ENCODE data around the gene SOCS2.

The SOCS2 gene

DNA sequence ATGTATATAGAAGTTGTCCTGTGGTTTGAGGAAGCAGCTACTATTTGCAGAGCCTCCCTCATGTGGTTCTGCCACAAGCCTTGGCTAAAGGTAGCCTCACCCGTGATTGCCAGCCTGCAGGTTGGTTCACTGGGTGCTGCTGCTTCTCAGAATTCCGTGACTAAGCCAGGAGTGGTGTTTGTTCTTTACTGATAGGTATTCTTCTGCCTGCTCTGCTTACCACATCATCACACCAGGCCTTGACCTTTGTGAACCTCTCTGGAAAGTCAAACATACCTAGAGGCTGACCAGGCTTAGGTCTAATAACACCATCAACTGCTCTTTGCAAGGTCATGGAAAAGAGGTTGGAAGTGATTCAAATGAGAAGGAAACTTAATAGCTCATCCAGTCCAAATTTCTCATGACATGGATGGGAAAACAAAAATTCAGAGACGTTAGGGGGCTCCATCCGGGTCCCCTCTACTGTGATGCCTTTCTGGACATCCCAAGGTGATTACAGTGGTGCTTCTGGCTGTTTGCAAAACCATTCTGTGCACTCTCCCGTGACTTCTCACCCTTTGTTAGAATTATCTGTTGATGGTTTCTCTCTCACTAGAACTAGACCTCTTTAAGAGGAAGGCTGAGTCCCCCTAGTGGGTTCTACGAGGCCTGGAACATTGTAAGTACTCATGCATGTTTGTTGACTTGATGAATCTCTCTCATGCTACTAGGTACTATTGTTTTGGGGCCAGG is 8.5 kb upstream of the SOCS2 start:
- Histone ChIP-seq H3K27me3 (replicated peaks; ENCODE audit: control insufficient read depth, insufficient read depth, low read length) (no peaks in the 10 kb centered on the region; the same call in 1 of the 2 replicates), H3K4me3 (replicated peaks; ENCODE audit: low read depth, low read length) (no peak overlapping the region), H3K36me3 (ENCODE audit: control insufficient read depth, insufficient read depth, low read length) (no peaks in the 10 kb centered on the region)
- TF ChIP-seq, protein P1, sequence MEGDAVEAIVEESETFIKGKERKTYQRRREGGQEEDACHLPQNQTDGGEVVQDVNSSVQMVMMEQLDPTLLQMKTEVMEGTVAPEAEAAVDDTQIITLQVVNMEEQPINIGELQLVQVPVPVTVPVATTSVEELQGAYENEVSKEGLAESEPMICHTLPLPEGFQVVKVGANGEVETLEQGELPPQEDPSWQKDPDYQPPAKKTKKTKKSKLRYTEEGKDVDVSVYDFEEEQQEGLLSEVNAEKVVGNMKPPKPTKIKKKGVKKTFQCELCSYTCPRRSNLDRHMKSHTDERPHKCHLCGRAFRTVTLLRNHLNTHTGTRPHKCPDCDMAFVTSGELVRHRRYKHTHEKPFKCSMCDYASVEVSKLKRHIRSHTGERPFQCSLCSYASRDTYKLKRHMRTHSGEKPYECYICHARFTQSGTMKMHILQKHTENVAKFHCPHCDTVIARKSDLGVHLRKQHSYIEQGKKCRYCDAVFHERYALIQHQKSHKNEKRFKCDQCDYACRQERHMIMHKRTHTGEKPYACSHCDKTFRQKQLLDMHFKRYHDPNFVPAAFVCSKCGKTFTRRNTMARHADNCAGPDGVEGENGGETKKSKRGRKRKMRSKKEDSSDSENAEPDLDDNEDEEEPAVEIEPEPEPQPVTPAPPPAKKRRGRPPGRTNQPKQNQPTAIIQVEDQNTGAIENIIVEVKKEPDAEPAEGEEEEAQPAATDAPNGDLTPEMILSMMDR (IDR thresholded peaks at IDR 0.05; ENCODE audit: insufficient read depth, low read length, poor library complexity, severe bottlenecking): peak; percentile 52
- DNase-seq (ENCODE audit: extremely low read depth, insufficient read length): no peak

DNA sequence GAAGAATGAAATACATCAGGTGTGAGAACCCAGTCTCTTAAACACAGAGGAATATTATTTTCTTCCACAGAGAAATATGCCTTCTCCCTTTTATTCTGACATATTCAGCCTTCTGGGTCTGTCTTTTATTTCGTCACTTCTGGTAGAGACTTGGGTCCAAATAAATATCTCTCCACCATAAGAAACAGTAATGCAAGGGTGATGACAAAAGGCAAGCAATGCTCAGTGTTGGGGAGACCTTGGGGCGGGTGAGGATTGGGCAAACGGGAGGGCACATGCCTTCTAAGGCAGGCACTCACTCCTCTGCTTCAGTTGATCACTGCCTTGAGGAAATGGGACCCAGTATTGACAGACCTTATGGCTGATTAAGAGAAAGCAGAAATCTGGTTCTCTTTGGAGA is 6.7 kb upstream of the SOCS2 start:
- DNase-seq (ENCODE audit: extremely low read depth, insufficient read length): no peak
- Histone ChIP-seq H3K4me3 (replicated peaks; ENCODE audit: low read depth, low read length) (no peak overlapping the region), H3K36me3 (ENCODE audit: control insufficient read depth, insufficient read depth, low read length) (no peaks in the 10 kb centered on the region), H3K27me3 (replicated peaks; ENCODE audit: control insufficient read depth, insufficient read depth, low read length) (no peaks in the 10 kb centered on the region; the same call in 1 of the 2 replicates)
- TF ChIP-seq, protein P1 (IDR thresholded peaks at IDR 0.05; ENCODE audit: insufficient read depth, low read length, poor library complexity, severe bottlenecking): no peak

DNA sequence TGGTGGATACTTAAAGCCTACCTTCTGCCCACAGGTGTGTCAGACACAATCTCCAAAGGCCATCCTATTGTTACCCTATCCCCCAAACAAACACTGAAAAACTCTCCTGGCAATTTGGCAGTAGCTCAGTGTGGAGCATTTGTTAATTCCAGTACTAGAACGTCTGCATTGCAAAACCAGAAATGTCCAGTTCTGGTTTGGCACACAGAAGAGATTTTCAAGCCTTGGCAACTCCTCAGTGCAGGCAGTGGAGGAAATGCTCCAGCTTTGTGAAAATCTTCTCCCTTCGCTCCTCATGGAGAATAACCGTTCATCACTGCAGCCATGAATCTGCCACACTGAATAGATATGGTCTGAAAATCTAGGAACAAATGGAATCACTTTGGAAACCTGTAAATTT is 5.3 kb upstream of the SOCS2 start:
- no peak for DNase-seq (ENCODE audit: extremely low read depth, insufficient read length)
- H3K36me3 ChIP-seq (ENCODE audit: control insufficient read depth, insufficient read depth, low read length): no peaks in the 10 kb centered on the region
- TF ChIP-seq, protein P1 (IDR thresholded peaks at IDR 0.05; ENCODE audit: insufficient read depth, low read length, poor library complexity, severe bottlenecking): no peak
- no peak overlapping the region for H3K4me3 ChIP-seq (replicated peaks; ENCODE audit: low read depth, low read length)
- peaks cover under 1% of the 10 kb centered on the region for H3K27me3 ChIP-seq (replicated peaks; ENCODE audit: control insufficient read depth, insufficient read depth, low read length)

DNA sequence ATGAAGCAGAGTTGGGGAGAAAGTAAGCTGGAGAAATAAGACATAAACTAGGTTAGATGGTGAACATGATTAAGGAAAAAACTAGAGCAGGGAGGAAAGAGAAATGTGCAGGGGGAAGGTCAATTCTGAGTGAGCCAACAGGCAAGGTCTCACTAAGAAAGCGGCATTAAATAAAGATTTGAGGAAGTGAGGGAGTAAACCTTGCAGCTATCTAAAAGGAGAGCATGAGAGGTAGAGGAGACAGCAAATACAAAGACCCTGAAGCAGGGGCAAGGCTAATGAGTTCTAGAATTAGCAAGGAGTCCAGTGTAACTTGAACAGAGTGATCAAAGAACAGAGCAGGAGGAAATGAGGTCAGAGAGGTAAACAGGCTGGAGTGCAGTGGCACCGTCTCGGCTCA is 4.4 kb upstream of the SOCS2 start:
- no peak overlapping the region for H3K4me3 ChIP-seq (replicated peaks; ENCODE audit: low read depth, low read length)
- H3K27me3 ChIP-seq (replicated peaks; ENCODE audit: control insufficient read depth, insufficient read depth, low read length): peaks cover 4% of the 10 kb centered on the region
- TF ChIP-seq, protein P1 (IDR thresholded peaks at IDR 0.05; ENCODE audit: insufficient read depth, low read length, poor library complexity, severe bottlenecking): no peak
- no peaks in the 10 kb centered on the region for H3K36me3 ChIP-seq (ENCODE audit: control insufficient read depth, insufficient read depth, low read length)
- no peak for DNase-seq (ENCODE audit: extremely low read depth, insufficient read length)

DNA sequence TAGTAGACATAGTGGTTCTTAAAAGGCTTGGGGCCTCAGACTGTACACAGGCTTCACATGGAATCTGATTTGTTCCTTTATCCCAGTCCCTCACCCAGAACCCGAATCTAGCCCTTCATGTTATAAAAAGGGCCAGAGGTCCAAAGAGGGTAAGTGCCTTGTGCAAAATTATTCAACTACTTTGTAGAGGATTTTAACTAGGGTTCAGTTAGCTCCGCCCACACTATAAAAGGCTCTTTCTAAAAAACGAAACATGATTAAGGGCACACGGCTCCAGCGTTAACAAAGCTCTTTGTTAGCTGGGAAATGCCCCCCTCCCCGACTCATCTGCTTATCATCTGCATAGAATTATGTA is 3.2 kb upstream of the SOCS2 start:
- TF ChIP-seq, protein P1 (IDR thresholded peaks at IDR 0.05; ENCODE audit: insufficient read depth, low read length, poor library complexity, severe bottlenecking): no peak
- Histone ChIP-seq H3K27me3 (replicated peaks; ENCODE audit: control insufficient read depth, insufficient read depth, low read length) (peaks cover 4% of the 10 kb centered on the region), H3K36me3 (ENCODE audit: control insufficient read depth, insufficient read depth, low read length) (no peaks in the 10 kb centered on the region), H3K4me3 (replicated peaks; ENCODE audit: low read depth, low read length) (peak overlapping the region; percentile 63)
- no peak for DNase-seq (ENCODE audit: extremely low read depth, insufficient read length)

All from GM06990 (cell line).